ENCODE data around the gene CARTPT. TPM values are rescaled to one million over a fixed set of nuclear protein-coding genes. Genes with fewer than 3 reads are reported as not detected.

CARTPT gene
- total and polyA plus RNA-seq, 7 experiments from 2014 or later = not detected

DNA sequence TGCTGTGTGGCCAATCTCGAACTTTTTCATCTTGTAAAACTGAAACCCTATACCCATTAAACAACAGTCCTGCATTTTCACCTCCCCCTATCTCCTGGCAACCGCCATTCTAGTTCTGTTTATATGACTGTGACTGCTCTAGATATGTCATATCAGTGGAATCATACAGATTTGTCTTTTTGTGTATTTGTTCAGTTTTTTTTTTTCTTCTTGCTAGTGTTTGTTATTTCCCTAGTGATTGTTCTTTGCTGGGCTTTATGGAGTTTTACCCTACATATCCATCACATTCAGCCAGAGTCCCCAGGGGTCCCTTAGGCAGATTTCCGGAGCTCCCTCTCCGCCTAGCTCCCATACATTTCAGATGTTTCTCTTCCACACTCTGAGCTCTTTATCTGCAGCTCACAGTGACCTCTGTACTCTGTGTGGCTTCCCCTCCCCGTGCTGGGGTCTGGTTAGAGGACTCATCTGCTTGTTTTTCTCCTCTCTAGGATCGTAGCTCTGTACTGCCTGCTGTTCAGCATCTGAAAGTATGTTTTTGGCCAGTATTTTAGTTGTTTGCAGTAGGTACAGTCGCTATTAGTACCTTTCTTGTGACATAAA lies 25.1 kb upstream of the CARTPT start:
- Histone ChIP-seq H3K36me3 (ENCODE audit: control insufficient read depth in 2 of 3, insufficient read depth in 3 of 3, low read length in 3 of 3) (no peaks in the 10 kb centered on the region), H3K9me3 (ENCODE audit: control insufficient read depth in 2 of 3, low read length in 3 of 3) (no peaks in the 10 kb centered on the region), H3K4me1 (ENCODE audit: control insufficient read depth in 2 of 2, insufficient read depth in 2 of 2, low read length in 2 of 2) (no peaks in the 10 kb centered on the region), H3K4me3 (ENCODE audit: low read length) (no peak overlapping the region), H3K27me3 (ENCODE audit: control insufficient read depth in 2 of 2, insufficient read depth in 2 of 2, low read length in 2 of 2) (no peaks in the 10 kb centered on the region), H3K27ac (ENCODE audit: low read depth, low read length) (no peak overlapping the region)
- ChIA-PET CTCF (no interaction called here), POLR2A (no interaction called here)
- Mint-ChIP-seq H3K36me3 (peaks cover 0 to 5% (median 2%) of the 10 kb centered on the region in 5 donors), H3K27ac (no peak overlapping the region), H3K4me1 (peaks cover 4 to 12% (median 6%) of the 10 kb centered on the region in 7 donors), H3K9me3 (peaks cover 0 to 16% (median 4%) of the 10 kb centered on the region in 11 donors), H3K27me3 (peaks cover 0 to 21% (median 19%) of the 10 kb centered on the region in 5 donors), H3K4me3 (no peak overlapping the region)
- ATAC-seq = no peak
- intact Hi-C loops (cut with micrococcal nuclease) = no loop called here
- no peak for DNase-seq

DNA sequence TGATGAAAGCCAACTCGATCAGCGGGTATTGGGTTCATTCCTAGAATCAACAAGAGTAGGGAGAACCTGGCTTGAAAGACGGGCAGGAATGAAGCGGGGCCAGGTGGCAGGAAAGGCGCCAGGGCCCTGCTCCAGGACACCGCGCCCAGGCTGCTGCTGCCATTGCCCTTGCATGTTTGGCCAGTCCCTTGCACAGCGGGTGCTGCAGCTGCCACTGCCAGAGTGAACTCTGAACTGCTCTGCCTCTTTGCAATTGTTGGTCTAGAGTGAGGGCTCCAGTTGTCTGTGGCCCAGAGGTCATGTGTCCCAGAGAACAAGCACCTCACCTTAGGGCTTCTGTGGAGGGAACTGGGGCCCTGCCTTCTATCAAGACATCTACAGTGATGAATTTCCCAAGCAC lies 24.0 kb upstream of the CARTPT start:
- H3K36me3 ChIP-seq (ENCODE audit: control insufficient read depth in 2 of 3, insufficient read depth in 3 of 3, low read length in 3 of 3) = no peaks in the 10 kb centered on the region
- intact Hi-C loops (cut with micrococcal nuclease) = no loop called here
- no peak for DNase-seq
- CTCF ChIA-PET = no interaction called here
- no peak overlapping the region for H3K4me3 Mint-ChIP-seq
- H3K27me3 Mint-ChIP-seq = peaks cover 0 to 20% (median 18%) of the 10 kb centered on the region in 5 donors
- POLR2A ChIA-PET = no interaction called here
- ATAC-seq = no peak
- peaks cover 0 to 5% (median 2%) of the 10 kb centered on the region in 5 donors for H3K36me3 Mint-ChIP-seq
- H3K4me1 ChIP-seq (ENCODE audit: control insufficient read depth in 2 of 2, insufficient read depth in 2 of 2, low read length in 2 of 2) = no peaks in the 10 kb centered on the region
- H3K9me3 ChIP-seq (ENCODE audit: control insufficient read depth in 2 of 3, low read length in 3 of 3) = no peaks in the 10 kb centered on the region
- peaks cover 4 to 12% (median 7%) of the 10 kb centered on the region in 7 donors for H3K4me1 Mint-ChIP-seq
- no peak overlapping the region for H3K27ac ChIP-seq (ENCODE audit: low read depth, low read length)
- H3K27ac Mint-ChIP-seq = no peak overlapping the region
- no peak overlapping the region for H3K4me3 ChIP-seq (ENCODE audit: low read length)
- H3K9me3 Mint-ChIP-seq = peaks cover 0 to 20% (median 4%) of the 10 kb centered on the region in 11 donors
- no peaks in the 10 kb centered on the region for H3K27me3 ChIP-seq (ENCODE audit: control insufficient read depth in 2 of 2, insufficient read depth in 2 of 2, low read length in 2 of 2)

DNA sequence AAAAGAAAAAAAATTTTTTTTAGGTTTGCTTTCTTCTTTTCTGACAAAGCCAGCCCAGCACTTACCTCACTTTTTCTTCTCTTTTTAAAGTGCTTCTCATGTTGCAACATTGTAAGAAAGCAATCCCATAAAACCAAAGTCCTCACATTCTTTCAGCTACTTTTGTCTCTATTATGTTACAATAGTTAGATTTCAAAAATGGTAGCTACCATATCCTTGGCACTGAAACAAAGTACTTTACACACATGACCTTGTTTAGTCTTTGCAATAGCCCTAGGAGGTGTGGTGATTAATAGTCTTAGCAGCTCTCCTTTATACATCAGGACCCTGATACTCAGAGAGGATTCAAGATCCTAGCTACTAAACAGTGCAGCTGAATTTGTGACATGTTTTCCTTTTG lies 23.5 kb upstream of the CARTPT start:
- CTCF ChIA-PET = no interaction called here
- no peak for ATAC-seq
- H3K27ac Mint-ChIP-seq = no peak overlapping the region

DNA sequence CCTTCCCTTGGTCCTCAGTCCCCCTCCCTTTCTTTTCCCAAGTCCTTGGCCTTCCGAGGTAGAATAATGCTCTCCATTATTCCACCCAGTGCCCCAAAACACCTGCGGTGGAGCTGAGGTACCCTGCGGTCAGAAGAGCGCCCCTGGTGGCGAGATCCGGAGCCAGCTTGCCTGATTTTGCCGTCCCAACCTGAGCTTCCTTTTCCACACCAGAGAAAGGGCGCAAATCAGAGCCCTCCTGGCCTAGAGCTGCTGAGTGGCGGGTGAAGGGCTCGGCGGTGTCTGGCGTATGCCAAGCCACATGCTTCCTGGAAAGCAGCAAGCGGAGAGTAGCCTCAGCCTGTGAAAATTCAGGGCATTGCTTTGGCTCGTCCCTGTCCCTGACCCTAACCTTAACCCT lies 21.1 kb upstream of the CARTPT start:
- no peaks in the 10 kb centered on the region for H3K9me3 ChIP-seq (ENCODE audit: control insufficient read depth in 2 of 3, low read length in 3 of 3)
- peaks cover 4 to 12% (median 7%) of the 10 kb centered on the region in 7 donors for H3K4me1 Mint-ChIP-seq
- ATAC-seq (no peak), DNase-seq (no peak)
- CTCF ChIA-PET = no interaction called here
- no peak overlapping the region for H3K27ac Mint-ChIP-seq
- POLR2A ChIA-PET = no interaction called here
- H3K27me3 Mint-ChIP-seq = peaks cover 13 to 22% (median 19%) of the 10 kb centered on the region in 5 donors
- peaks cover 0 to 5% (median 2%) of the 10 kb centered on the region in 5 donors for H3K36me3 Mint-ChIP-seq
- peak overlapping the region; percentile 20 for H3K4me3 ChIP-seq (ENCODE audit: low read length)
- no peaks in the 10 kb centered on the region for H3K36me3 ChIP-seq (ENCODE audit: control insufficient read depth in 2 of 3, insufficient read depth in 3 of 3, low read length in 3 of 3)
- H3K4me3 Mint-ChIP-seq = peak overlapping the region in 6 of 10 donors; percentile 4 to 66 (median 42)
- peaks cover 0 to 20% (median 4%) of the 10 kb centered on the region in 11 donors for H3K9me3 Mint-ChIP-seq
- intact Hi-C loops (cut with micrococcal nuclease) = no loop called here
- no peaks in the 10 kb centered on the region for H3K27me3 ChIP-seq (ENCODE audit: control insufficient read depth in 2 of 2, insufficient read depth in 2 of 2, low read length in 2 of 2)
- H3K4me1 ChIP-seq (ENCODE audit: control insufficient read depth in 2 of 2, insufficient read depth in 2 of 2, low read length in 2 of 2) = no peaks in the 10 kb centered on the region
- H3K27ac ChIP-seq (ENCODE audit: low read depth, low read length) = no peak overlapping the region

More for the DNA sequence above, 23.5 kb upstream of the CARTPT start:
- Histone ChIP-seq H3K27me3 (ENCODE audit: control insufficient read depth in 2 of 2, insufficient read depth in 2 of 2, low read length in 2 of 2) (no peaks in the 10 kb centered on the region), H3K9me3 (ENCODE audit: control insufficient read depth in 2 of 3, low read length in 3 of 3) (no peaks in the 10 kb centered on the region), H3K4me1 (ENCODE audit: control insufficient read depth in 2 of 2, insufficient read depth in 2 of 2, low read length in 2 of 2) (no peaks in the 10 kb centered on the region), H3K27ac (ENCODE audit: low read depth, low read length) (no peak overlapping the region), H3K36me3 (ENCODE audit: control insufficient read depth in 2 of 3, insufficient read depth in 3 of 3, low read length in 3 of 3) (no peaks in the 10 kb centered on the region), H3K4me3 (ENCODE audit: low read length) (no peak overlapping the region)
- H3K27me3 Mint-ChIP-seq = peaks cover 0 to 21% (median 18%) of the 10 kb centered on the region in 5 donors
- POLR2A ChIA-PET = no interaction called here
- H3K9me3 Mint-ChIP-seq = peaks cover 0 to 20% (median 4%) of the 10 kb centered on the region in 11 donors
- intact Hi-C loops (cut with micrococcal nuclease) = no loop called here
- peaks cover 4 to 12% (median 7%) of the 10 kb centered on the region in 7 donors for H3K4me1 Mint-ChIP-seq
- no peak for DNase-seq
- H3K4me3 Mint-ChIP-seq = no peak overlapping the region
- peaks cover 0 to 5% (median 2%) of the 10 kb centered on the region in 5 donors for H3K36me3 Mint-ChIP-seq

DNA sequence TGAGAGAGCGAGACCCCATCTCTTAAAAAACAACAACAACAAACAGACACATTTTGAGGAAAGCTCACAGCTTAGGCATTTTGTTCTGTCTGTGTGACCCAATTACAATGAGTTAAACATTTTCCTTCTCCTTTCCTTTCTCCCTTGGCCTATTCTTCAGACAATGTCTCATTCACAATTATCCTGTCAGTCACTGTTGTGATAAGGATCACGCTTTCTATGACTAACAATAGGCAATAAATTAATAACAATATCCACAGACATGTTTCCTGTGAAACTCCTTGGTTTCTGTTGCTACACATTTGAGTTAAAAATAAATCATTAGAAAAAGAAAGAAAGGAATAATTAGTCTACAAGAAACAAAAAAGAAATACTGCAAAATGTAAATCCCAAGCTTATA lies 19.8 kb upstream of the CARTPT start:
- Histone ChIP-seq H3K36me3 (ENCODE audit: control insufficient read depth in 2 of 3, insufficient read depth in 3 of 3, low read length in 3 of 3) (no peaks in the 10 kb centered on the region), H3K4me1 (ENCODE audit: control insufficient read depth in 2 of 2, insufficient read depth in 2 of 2, low read length in 2 of 2) (no peaks in the 10 kb centered on the region), H3K4me3 (ENCODE audit: low read length) (no peak overlapping the region), H3K27me3 (ENCODE audit: control insufficient read depth in 2 of 2, insufficient read depth in 2 of 2, low read length in 2 of 2) (no peaks in the 10 kb centered on the region), H3K9me3 (ENCODE audit: control insufficient read depth in 2 of 3, low read length in 3 of 3) (no peaks in the 10 kb centered on the region), H3K27ac (ENCODE audit: low read depth, low read length) (no peak overlapping the region)
- H3K27ac Mint-ChIP-seq = no peak overlapping the region
- POLR2A ChIA-PET = no interaction called here
- H3K4me1 Mint-ChIP-seq = peaks cover 4 to 12% (median 7%) of the 10 kb centered on the region in 7 donors
- intact Hi-C loops (cut with micrococcal nuclease) = no loop called here
- H3K9me3 Mint-ChIP-seq = peaks cover 0 to 20% (median 4%) of the 10 kb centered on the region in 11 donors
- peaks cover 0 to 5% (median 2%) of the 10 kb centered on the region in 5 donors for H3K36me3 Mint-ChIP-seq
- CTCF ChIA-PET = no interaction called here
- no peak for ATAC-seq
- H3K4me3 Mint-ChIP-seq = peak overlapping the region in 1 of 10 donors; percentile 33
- no peak for DNase-seq
- H3K27me3 Mint-ChIP-seq = peaks cover 12 to 20% (median 18%) of the 10 kb centered on the region in 5 donors

DNA sequence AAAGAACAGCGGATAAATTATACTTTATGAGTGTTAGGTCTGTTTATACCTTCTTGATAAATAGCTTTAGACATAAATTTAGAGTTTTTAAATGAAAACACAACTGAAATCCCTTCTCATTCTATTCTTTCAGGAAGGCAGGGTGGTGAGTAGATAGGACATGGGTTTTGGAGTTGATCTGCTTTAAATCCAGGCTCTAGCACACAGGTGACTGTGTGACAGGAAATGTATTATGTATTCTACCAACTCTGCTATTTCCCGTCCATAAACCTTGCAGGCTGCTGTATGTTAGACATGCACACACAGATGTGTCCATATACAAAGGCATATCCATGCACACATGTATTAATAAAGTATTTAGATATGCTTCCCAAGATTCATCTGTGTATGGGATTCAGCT lies 19.3 kb upstream of the CARTPT start:
- intact Hi-C loops (cut with micrococcal nuclease) = no loop called here

DNA sequence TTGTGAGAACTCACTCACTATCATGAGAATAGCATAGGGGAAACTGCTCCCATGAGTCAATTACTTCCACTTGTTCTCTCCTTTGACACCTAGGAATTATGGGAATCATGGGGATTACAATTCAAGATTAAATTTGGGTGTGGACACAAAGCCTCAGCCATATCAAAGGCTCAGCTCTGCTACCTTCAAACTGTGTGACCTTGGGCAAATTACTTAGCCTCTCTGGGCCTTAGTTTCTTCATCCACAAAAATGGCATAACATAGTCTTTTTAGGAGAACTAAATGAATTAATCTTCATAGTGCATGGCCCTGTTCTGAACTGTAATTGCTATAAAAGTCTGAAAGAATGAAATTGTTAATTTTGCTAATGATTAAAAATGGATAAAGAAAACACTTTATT lies 18.3 kb upstream of the CARTPT start:
- H3K9me3 ChIP-seq (ENCODE audit: control insufficient read depth in 2 of 3, low read length in 3 of 3) = no peaks in the 10 kb centered on the region
- DNase-seq = no peak
- intact Hi-C loops (cut with micrococcal nuclease) = no loop called here
- Mint-ChIP-seq H3K27me3 (peaks cover 9 to 20% (median 16%) of the 10 kb centered on the region in 5 donors), H3K36me3 (peaks cover 0 to 5% (median 2%) of the 10 kb centered on the region in 5 donors), H3K27ac (no peak overlapping the region), H3K9me3 (peaks cover 0 to 20% (median 4%) of the 10 kb centered on the region in 11 donors), H3K4me1 (peaks cover 4 to 12% (median 6%) of the 10 kb centered on the region in 7 donors), H3K4me3 (no peak overlapping the region)
- no peaks in the 10 kb centered on the region for H3K36me3 ChIP-seq (ENCODE audit: control insufficient read depth in 2 of 3, insufficient read depth in 3 of 3, low read length in 3 of 3)
- H3K27me3 ChIP-seq (ENCODE audit: control insufficient read depth in 2 of 2, insufficient read depth in 2 of 2, low read length in 2 of 2) = no peaks in the 10 kb centered on the region
- POLR2A ChIA-PET = interaction anchor here (0.6 kb wide), 1 partner anchor 10 kb away, joined by 3 read pairs; no protein-coding TSS in a partner anchor
- no peak overlapping the region for H3K4me3 ChIP-seq (ENCODE audit: low read length)
- H3K27ac ChIP-seq (ENCODE audit: low read depth, low read length) = no peak overlapping the region
- H3K4me1 ChIP-seq (ENCODE audit: control insufficient read depth in 2 of 2, insufficient read depth in 2 of 2, low read length in 2 of 2) = no peaks in the 10 kb centered on the region
- ATAC-seq = no peak
- CTCF ChIA-PET = no interaction called here

More for the DNA sequence above, 19.3 kb upstream of the CARTPT start:
- H3K27ac ChIP-seq (ENCODE audit: low read depth, low read length) = no peak overlapping the region
- Mint-ChIP-seq H3K4me3 (no peak overlapping the region), H3K36me3 (peaks cover 0 to 5% (median 2%) of the 10 kb centered on the region in 5 donors), H3K27me3 (peaks cover 10 to 19% (median 16%) of the 10 kb centered on the region in 5 donors), H3K27ac (no peak overlapping the region), H3K4me1 (peaks cover 4 to 12% (median 6%) of the 10 kb centered on the region in 7 donors), H3K9me3 (peaks cover 0 to 20% (median 4%) of the 10 kb centered on the region in 11 donors)
- DNase-seq (no peak), ATAC-seq (no peak)
- H3K4me1 ChIP-seq (ENCODE audit: control insufficient read depth in 2 of 2, insufficient read depth in 2 of 2, low read length in 2 of 2) = no peaks in the 10 kb centered on the region
- H3K9me3 ChIP-seq (ENCODE audit: control insufficient read depth in 2 of 3, low read length in 3 of 3) = no peaks in the 10 kb centered on the region
- H3K36me3 ChIP-seq (ENCODE audit: control insufficient read depth in 2 of 3, insufficient read depth in 3 of 3, low read length in 3 of 3) = no peaks in the 10 kb centered on the region
- no peaks in the 10 kb centered on the region for H3K27me3 ChIP-seq (ENCODE audit: control insufficient read depth in 2 of 2, insufficient read depth in 2 of 2, low read length in 2 of 2)
- POLR2A ChIA-PET = no interaction called here
- CTCF ChIA-PET = no interaction called here
- H3K4me3 ChIP-seq (ENCODE audit: low read length) = no peak overlapping the region

Data from naive thymus-derived CD4-positive, alpha-beta T cell (primary cell).